Progenitor cell of endocrine pancreas (in vitro differentiated cells): ENCODE results near the gene CTH. TPM values are rescaled to one million over a fixed set of nuclear protein-coding genes. Genes with fewer than 3 reads are reported as not detected.
"Not testable (repeated sequence)": the region's sequence is repeated elsewhere in the genome, so short reads cannot be mapped to it uniquely, and the experiment has no call there.

Experiments
- DNase-seq: peaks from one replicate; pipeline ENCODE4 v3.0.0; 2021; ENCODE audit warnings: low spot score; ENCODE audit not compliant: unreplicated experiment
- H3K27ac Mint-ChIP-seq: 2 replicates; pipeline ENCODE4 v1.8.0; 2021; ENCODE audit warnings: mild to moderate bottlenecking, moderate library complexity, mixed read lengths
- H3K27me3 Mint-ChIP-seq: 2 replicates; pipeline ENCODE4 v1.8.0; 2021; ENCODE audit warnings: mixed read lengths
- H3K36me3 Mint-ChIP-seq: 2 replicates; pipeline ENCODE4 v1.8.0; 2022; ENCODE audit warnings: mixed read lengths; ENCODE audit not compliant: insufficient read depth
- H3K4me1 Mint-ChIP-seq: 2 replicates; pipeline ENCODE4 v1.8.0; 2021; ENCODE audit warnings: low read depth, mixed read lengths
- H3K4me3 Mint-ChIP-seq: 2 replicates; pipeline ENCODE4 v1.8.0; 2021; ENCODE audit warnings: low read depth, mild to moderate bottlenecking, moderate library complexity, mixed read lengths
- H3K9me3 Mint-ChIP-seq: 2 replicates; pipeline ENCODE4 v1.8.0; 2021; ENCODE audit warnings: low read depth, mixed read lengths
- total RNA-seq: library from RNA; stranded (reverse); gene quantifications from 2 replicates; pipeline ENCODE4 v1.2.1, GENCODE V29; 2021
- TF ChIP-seq, protein P1 (sequence below): fragments of 200-600 bp; sonication (generic); IDR thresholded peaks from one replicate; pipeline ENCODE4 v1.5.0; 2021; ENCODE audit warnings: antibody characterized with exemption, mild to moderate bottlenecking; ENCODE audit not compliant: unreplicated experiment

CTH gene
- total RNA-seq, 1 donor from 2014 or later, result 17.3 TPM

DNA sequence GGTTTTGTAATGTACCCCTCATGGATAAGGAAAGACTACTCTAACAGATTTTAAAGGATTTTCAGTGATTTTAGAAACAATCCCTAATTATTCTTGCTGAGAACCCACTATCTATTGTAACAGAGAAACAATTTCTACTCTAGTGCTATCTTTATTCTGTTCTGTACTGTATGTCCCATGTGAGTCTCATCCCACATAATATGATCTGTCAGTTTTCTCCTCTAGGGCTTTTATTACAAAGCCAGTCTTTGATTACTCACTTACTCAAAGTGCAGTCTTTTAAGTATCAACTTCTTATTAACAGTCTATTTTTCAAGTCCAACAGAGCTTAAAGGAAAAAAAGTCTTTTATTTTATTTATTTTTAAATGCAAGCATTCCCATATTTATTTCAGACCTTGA lies 54.8 kb downstream of the CTH start:
- TF ChIP-seq, protein P1, sequence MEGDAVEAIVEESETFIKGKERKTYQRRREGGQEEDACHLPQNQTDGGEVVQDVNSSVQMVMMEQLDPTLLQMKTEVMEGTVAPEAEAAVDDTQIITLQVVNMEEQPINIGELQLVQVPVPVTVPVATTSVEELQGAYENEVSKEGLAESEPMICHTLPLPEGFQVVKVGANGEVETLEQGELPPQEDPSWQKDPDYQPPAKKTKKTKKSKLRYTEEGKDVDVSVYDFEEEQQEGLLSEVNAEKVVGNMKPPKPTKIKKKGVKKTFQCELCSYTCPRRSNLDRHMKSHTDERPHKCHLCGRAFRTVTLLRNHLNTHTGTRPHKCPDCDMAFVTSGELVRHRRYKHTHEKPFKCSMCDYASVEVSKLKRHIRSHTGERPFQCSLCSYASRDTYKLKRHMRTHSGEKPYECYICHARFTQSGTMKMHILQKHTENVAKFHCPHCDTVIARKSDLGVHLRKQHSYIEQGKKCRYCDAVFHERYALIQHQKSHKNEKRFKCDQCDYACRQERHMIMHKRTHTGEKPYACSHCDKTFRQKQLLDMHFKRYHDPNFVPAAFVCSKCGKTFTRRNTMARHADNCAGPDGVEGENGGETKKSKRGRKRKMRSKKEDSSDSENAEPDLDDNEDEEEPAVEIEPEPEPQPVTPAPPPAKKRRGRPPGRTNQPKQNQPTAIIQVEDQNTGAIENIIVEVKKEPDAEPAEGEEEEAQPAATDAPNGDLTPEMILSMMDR, result no peak
- H3K9me3 Mint-ChIP-seq, result peaks cover 3% of the 10 kb centered on the region
- DNase-seq, result no peak
- peaks cover 4% of the 10 kb centered on the region for H3K27me3 Mint-ChIP-seq
- H3K4me1 Mint-ChIP-seq, result no peaks in the 10 kb centered on the region
- H3K27ac Mint-ChIP-seq, result no peak overlapping the region
- H3K4me3 Mint-ChIP-seq, result no peak overlapping the region
- no peaks in the 10 kb centered on the region for H3K36me3 Mint-ChIP-seq

DNA sequence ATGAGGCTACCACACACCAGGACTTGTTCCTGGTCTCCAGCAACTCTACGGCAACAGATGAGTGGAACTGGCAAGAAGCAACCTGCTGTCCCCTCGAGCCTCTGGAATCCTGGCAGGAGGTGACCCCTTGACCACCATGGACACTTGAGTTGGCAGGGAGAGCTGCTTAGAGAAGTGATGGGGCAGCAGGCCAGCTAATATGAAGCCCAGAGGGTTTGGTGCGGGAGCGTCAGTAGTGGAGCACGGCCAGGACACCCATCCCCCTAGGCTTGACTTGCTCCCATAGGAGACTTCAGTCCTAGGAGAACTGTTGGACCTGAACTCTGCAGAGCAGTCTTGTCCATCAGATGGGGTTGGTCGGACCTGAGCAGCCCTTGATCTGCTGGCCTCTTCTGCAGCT lies 56.5 kb downstream of the CTH start:
- TF ChIP-seq, protein P1, result no peak
- no peak overlapping the region for H3K4me3 Mint-ChIP-seq
- no peaks in the 10 kb centered on the region for H3K36me3 Mint-ChIP-seq
- H3K9me3 Mint-ChIP-seq, result peaks cover 3% of the 10 kb centered on the region
- no peak overlapping the region for H3K27ac Mint-ChIP-seq
- H3K27me3 Mint-ChIP-seq, result no peaks in the 10 kb centered on the region
- H3K4me1 Mint-ChIP-seq, result no peaks in the 10 kb centered on the region
- DNase-seq, result no peak

DNA sequence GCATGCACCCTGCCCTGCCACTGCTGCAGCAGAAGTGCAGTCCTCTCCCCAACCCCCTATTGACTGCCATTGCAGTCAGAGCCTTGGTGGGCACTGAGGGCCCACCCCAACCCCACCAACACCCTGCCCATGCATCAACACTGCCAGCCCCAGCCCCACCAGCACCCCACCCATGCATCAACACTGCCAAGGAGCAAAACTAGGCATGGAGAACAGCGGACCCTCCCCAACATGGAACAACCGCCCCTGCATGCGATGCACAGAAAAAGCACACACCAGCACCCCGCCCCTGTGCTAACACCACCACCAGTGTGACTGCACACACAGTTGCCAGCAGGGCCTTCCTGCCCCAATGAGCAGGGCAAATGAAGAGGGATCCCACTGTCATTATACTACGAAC lies 57.1 kb downstream of the CTH start:
- TF ChIP-seq, protein P1, result no peak
- Mint-ChIP-seq H3K4me3 (no peak overlapping the region), H3K9me3 (peaks cover 3% of the 10 kb centered on the region), H3K4me1 (no peaks in the 10 kb centered on the region), H3K27me3 (no peaks in the 10 kb centered on the region), H3K36me3 (no peaks in the 10 kb centered on the region), H3K27ac (no peak overlapping the region)
- DNase-seq, result no peak

DNA sequence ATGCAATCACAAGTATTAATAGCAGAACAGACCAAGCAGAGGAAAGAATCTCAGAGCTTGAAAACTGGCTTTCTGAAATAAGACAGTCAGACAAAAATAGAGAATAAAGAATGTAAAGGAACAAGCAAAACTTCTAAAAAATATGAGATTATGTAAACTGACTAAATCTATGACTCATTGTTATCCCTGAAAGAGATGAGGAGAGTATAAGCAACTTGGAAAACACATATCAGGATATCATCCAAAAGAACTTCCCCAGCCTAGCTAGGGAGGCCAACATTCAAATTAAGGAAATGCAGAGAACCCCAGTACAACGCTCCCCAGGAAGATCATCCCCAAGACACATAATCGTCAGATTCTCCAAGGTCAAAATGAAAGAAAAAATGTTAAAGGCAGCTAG lies 58.1 kb downstream of the CTH start:
- H3K27ac Mint-ChIP-seq, H3K27me3 Mint-ChIP-seq, H3K4me3 Mint-ChIP-seq, H3K9me3 Mint-ChIP-seq, DNase-seq, H3K36me3 Mint-ChIP-seq, H3K4me1 Mint-ChIP-seq: not testable (repeated sequence)

DNA sequence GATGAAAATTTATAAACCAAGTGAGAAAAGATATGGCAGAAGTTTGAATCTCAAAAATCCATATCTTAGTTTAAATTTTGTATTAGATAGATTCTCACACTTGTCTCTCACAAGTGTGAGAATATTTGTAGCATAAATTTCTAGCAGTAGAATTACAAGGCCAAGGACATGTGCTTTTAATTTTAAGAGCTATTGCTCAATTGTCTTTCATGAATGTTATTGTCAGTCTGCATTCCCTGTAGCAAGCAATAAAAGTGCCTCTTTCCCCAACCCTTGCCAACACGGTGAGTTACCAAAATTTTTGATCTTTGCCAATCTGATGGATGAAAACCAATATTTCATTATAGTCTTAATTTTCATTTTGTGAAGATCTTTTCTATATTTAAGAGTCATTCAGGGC lies 64.0 kb downstream of the CTH start:
- no peaks in the 10 kb centered on the region for H3K36me3 Mint-ChIP-seq
- DNase-seq, result no peak
- peaks cover 2% of the 10 kb centered on the region for H3K9me3 Mint-ChIP-seq
- H3K27ac Mint-ChIP-seq, result no peak overlapping the region
- no peaks in the 10 kb centered on the region for H3K27me3 Mint-ChIP-seq
- TF ChIP-seq, protein P1, result no peak
- peaks cover 8% of the 10 kb centered on the region for H3K4me1 Mint-ChIP-seq
- no peak overlapping the region for H3K4me3 Mint-ChIP-seq

DNA sequence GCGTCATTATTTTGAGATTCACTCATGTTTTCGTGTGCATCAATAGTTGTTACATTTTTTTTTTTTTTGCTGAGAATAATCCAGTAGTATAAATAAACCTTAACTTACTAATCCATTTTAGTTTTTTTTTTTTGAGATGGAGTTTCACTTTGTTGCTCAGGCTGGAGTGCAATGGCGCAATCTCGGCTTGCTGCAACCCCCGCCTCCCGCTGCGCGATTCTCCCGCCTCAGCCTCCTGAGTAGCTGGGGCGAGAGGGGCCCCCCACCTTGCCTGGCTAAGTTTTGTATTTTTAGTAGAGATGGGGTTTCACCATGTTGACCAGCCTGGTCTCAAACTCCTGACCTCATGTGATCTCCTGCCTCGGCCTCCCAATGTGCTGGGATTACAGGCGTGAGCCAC lies 66.0 kb downstream of the CTH start:
- Mint-ChIP-seq H3K9me3 (peaks cover 2% of the 10 kb centered on the region), H3K27me3 (no peaks in the 10 kb centered on the region), H3K27ac (no peak overlapping the region), H3K36me3 (no peaks in the 10 kb centered on the region), H3K4me1 (peaks cover 8% of the 10 kb centered on the region), H3K4me3 (no peak overlapping the region)
- no peak for DNase-seq
- TF ChIP-seq, protein P1, result no peak

DNA sequence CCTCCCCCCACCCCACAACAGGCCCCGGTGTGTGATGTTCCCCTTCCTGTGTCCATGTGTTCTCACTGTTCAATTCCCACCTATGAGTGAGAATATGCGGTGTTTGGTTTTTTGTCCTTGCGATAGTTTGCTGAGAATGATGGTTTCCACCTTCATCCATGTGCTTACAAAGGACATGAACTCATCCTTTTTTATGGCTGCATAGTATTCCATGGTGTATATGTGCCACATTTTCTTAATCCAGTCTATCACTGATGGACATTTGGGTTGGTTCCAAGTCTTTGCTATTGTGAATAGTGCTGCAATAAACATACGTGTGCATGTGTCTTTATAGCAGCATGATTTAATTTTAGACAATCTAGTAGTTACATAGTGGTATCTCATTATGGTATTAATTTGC lies 66.8 kb downstream of the CTH start:
- H3K4me1 Mint-ChIP-seq, H3K4me3 Mint-ChIP-seq, H3K27ac Mint-ChIP-seq, H3K9me3 Mint-ChIP-seq, H3K36me3 Mint-ChIP-seq, H3K27me3 Mint-ChIP-seq, DNase-seq: not testable (repeated sequence)
